NCI-H82 (cell line): ENCODE results near the gene GAGE12H.
A peak's percentile ranks its signal among the peaks of the same experiment; 100 is the strongest.
"Not testable (repeated sequence)": the region's sequence is repeated elsewhere in the genome, so short reads cannot be mapped to it uniquely, and the experiment has no call there.

Experiments
- DNase-seq: peaks from one replicate; lab custom pipeline; 2025; lab: John Stamatoyannopoulos, UW

The GAGE12H gene

GRCh38 chrX:49579649-49580048 lies at the start of gene GAGE12H:
Gene GAGE12H (plus strand): TSS chrX:49579949. CDS start chrX:49581104, 1,155 bp downstream.
- not testable (repeated sequence) for DNase-seq

- DNase-seq, result not testable (repeated sequence)
Measured at GRCh38 chrX:49531877-49532276, 47.9 kb upstream of the GAGE12H start, which contains the start of gene GAGE12C. Gene GAGE12C (plus strand): TSS chrX:49532177. CDS start chrX:49533332, 1,155 bp downstream.

- DNase-seq, result not testable (repeated sequence)
Measured at GRCh38 chrX:49541433-49541832, 38.3 kb upstream of the GAGE12H start, which contains the start of gene GAGE12D. Gene GAGE12D (plus strand): TSS chrX:49541733. CDS start chrX:49542888, 1,155 bp downstream.

- DNase-seq, result not testable (repeated sequence)
Measured at GRCh38 chrX:49550989-49551388, 28.8 kb upstream of the GAGE12H start, which contains the start of gene GAGE12E. Gene GAGE12E (plus strand): TSS chrX:49551289. CDS start chrX:49552444, 1,155 bp downstream.

- DNase-seq, result not testable (repeated sequence)
Measured at GRCh38 chrX:49560542-49560941, 19.2 kb upstream of the GAGE12H start, which contains the start of gene GAGE12F. Gene GAGE12F (plus strand): TSS chrX:49560842. CDS start chrX:49561997, 1,155 bp downstream.

GRCh38 chrX:49568728-49569127 lies 11.0 kb upstream of the GAGE12H start:
- not testable (repeated sequence) for DNase-seq

GRCh38 chrX:49569152-49569551 lies 10.6 kb upstream of the GAGE12H start:
- DNase-seq, result not testable (repeated sequence)

- not testable (repeated sequence) for DNase-seq
Measured at GRCh38 chrX:49570100-49570499, 9.6 kb upstream of the GAGE12H start, which contains the start of gene GAGE12G. Gene GAGE12G (plus strand): TSS chrX:49570400. CDS start chrX:49571555, 1,155 bp downstream.

GRCh38 chrX:49589196-49589595 lies 9.4 kb downstream of the GAGE12H start, which contains the start of gene GAGE2A:
Gene GAGE2A (plus strand): TSS chrX:49589496. CDS start chrX:49590651, 1,155 bp downstream.
- DNase-seq, result not testable (repeated sequence)

GRCh38 chrX:49589769-49590478 lies 10.2 kb downstream of the GAGE12H start:
- DNase-seq, result not testable (repeated sequence)

GRCh38 chrX:49590488-49590887 lies 10.7 kb downstream of the GAGE12H start:
- DNase-seq, result not testable (repeated sequence)

- not testable (repeated sequence) for DNase-seq
Measured at GRCh38 chrX:49598720-49599119, 19.0 kb downstream of the GAGE12H start, which contains the start of gene GAGE1. Gene GAGE1 (plus strand): TSS chrX:49599020. CDS start chrX:49600175, 1,155 bp downstream.

- DNase-seq, result no peak
Measured at GRCh38 chrX:49610718-49611310, 31.1 kb downstream of the GAGE12H start.

GRCh38 chrX:49618574-49618973 lies 38.8 kb downstream of the GAGE12H start:
- no peak for DNase-seq

- DNase-seq, result peak; percentile 38
Measured at GRCh38 chrX:49627086-49627777, 47.5 kb downstream of the GAGE12H start.
